Gastrocnemius medialis (tissue), 4 donors: Measurements from ENCODE around the gene HEBP2. TPM values are rescaled to one million over a fixed set of nuclear protein-coding genes. Genes with fewer than 3 reads are reported as not detected.
"Not testable (repeated sequence)": the region's sequence is repeated elsewhere in the genome, so short reads cannot be mapped to it uniquely, and the experiment has no call there.

Source experiments
- ATAC-seq, 2 donors: fragments of 150-250 bp; one replicate each; pipeline ENCODE4 v1.9.1; 2016
- DNase-seq, 2 donors: peaks; one replicate each; pipeline ENCODE4 v3.0.0-alpha.2; 2019
- H3K27ac ChIP-seq, 4 donors: fragments of 200-600 bp; sonication (generic); 1 replicate in 1 of 4; 2 replicates in 3 of 4; pipeline ENCODE4 v1.5.1; 2016 to 2018; ENCODE audit warnings: mild to moderate bottlenecking in 2 of 4, moderate library complexity in 1 of 4
- H3K27me3 ChIP-seq, 3 donors: fragments of 200-600 bp; sonication (generic) in 2 of 3; 1 replicate in 1 of 3; 2 replicates in 2 of 3; pipeline versions ENCODE4 v1.5.1 to v1.6.0; 2016 to 2019; ENCODE audit warnings: mild to moderate bottlenecking in 1 of 3, moderate library complexity in 1 of 3
- H3K36me3 ChIP-seq, 2 donors: fragments of 200-600 bp; sonication (generic) in 1 of 2; one replicate each; pipeline ENCODE4 v1.5.1; 2017 to 2018
- H3K4me1 ChIP-seq, 2 donors: fragments of 200-600 bp; sonication (generic) in 1 of 2; one replicate each; pipeline ENCODE4 v1.5.1; 2016 to 2017; ENCODE audit warnings: mild to moderate bottlenecking in 2 of 2
- H3K4me3 ChIP-seq, 4 donors: fragments of 200-600 bp; sonication (generic) in 3 of 4; 1 replicate in 1 of 4; 2 replicates in 3 of 4; pipeline ENCODE4 v1.5.1; 2016 to 2019; ENCODE audit warnings: mild to moderate bottlenecking in 2 of 4
- H3K9me3 ChIP-seq, 3 donors: fragments of 200-600 bp; sonication (generic) in 2 of 3; 1 replicate in 1 of 3; 2 replicates in 2 of 3; pipeline ENCODE4 v1.5.1; 2016 to 2019
- POLR2A ChIP-seq, 2 donors: fragments of 450-650 bp; IDR thresholded peaks; one replicate each; pipeline ENCODE4 v1.6.1; 2017; ENCODE audit warnings: antibody characterized with exemption in 2 of 2, mild to moderate bottlenecking in 2 of 2, moderate library complexity in 2 of 2
- in situ Hi-C, 4 donors: fragments of 200-750 bp; cut with MboI; loops; one replicate each; pipeline versions ENCODE4 v1.15.0 to v1.8.0; 2017; ENCODE audit warnings: low sequenced_read_pairs in 4 of 4
- intact Hi-C: fragments of 100-400 bp; cut with DNase I; formaldehyde crosslinking; loops from one replicate; pipeline ENCODE4 v1.15.1; 2023; ENCODE audit warnings: low total_unique reads
- total RNA-seq, 4 donors: library from RNA; depleted of rRNA; stranded (reverse); fragments of >200 nt; gene quantifications; one replicate each; pipeline versions ENCODE4 v1.1.0 to v1.2.3, GENCODE V29; 2016
- TF ChIP-seq, protein P1 (sequence below), 5 experiments: fragments of 450-650 bp in 3 of 5; fragments of 200-600 bp in 2 of 5; sonication (generic) in 2 of 5; IDR thresholded peaks in 4 of 5; conservative IDR thresholded peaks in 1 of 5; 1 replicate in 4 of 5; 2 replicates in 1 of 5; pipeline ENCODE4 v1.5.1; 2016 to 2019; ENCODE audit warnings: antibody characterized with exemption in 5 of 5, mild to moderate bottlenecking in 3 of 5, moderate library complexity in 3 of 5

The HEBP2 gene
- total RNA-seq, 4 donors from 2014 or later: 60.3 to 81.5 (median 74.8) TPM

DNA sequence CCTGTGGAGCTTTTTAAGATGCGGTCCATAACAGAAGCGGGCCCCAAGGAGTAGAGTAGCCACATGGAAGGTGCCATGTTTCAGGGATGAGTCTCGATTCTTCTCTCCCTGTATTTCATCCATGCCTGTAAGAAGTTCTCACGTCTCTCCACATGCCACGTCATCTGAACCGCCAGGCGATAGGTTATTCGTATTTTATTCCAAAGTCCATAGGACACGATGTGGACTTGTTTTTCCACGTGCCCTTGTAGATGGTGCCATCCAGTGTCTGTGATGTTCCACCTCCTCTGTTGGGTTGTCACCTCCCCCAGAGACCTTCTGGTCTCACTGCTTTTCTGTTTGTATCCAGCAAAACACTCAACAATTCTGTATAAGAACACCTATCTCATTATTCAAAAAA lies 17.6 kb downstream of the HEBP2 start:
- H3K36me3 ChIP-seq: peaks cover 0 to 10% of the 10 kb centered on the region in 2 donors
- intact Hi-C loops: loop anchor here (10.0 kb wide), 1 partner anchor 93 kb away; no protein-coding TSS in a partner anchor

DNA sequence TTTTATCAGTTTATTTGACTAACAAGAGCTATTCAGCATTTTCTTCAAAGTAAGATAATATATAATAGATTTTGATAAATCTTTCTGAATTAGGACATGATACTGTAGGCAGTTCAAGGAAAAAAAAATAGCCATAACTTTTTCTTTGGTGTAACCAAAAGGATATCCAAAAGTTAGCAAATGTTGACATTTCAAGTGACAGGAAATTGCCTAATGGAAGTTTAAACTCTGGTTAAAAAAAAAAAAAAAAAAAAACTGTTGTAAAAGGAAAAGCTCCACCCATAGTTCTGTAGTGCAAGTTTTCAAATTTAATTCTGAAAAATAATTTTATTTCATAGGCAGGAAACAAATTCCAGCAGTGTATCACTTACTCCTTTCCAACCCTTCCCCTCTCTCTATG lies 18.8 kb downstream of the HEBP2 start:
- no peak for TF ChIP-seq POLR2A (IDR thresholded peaks at IDR 0.05)
- TF ChIP-seq, protein P1, sequence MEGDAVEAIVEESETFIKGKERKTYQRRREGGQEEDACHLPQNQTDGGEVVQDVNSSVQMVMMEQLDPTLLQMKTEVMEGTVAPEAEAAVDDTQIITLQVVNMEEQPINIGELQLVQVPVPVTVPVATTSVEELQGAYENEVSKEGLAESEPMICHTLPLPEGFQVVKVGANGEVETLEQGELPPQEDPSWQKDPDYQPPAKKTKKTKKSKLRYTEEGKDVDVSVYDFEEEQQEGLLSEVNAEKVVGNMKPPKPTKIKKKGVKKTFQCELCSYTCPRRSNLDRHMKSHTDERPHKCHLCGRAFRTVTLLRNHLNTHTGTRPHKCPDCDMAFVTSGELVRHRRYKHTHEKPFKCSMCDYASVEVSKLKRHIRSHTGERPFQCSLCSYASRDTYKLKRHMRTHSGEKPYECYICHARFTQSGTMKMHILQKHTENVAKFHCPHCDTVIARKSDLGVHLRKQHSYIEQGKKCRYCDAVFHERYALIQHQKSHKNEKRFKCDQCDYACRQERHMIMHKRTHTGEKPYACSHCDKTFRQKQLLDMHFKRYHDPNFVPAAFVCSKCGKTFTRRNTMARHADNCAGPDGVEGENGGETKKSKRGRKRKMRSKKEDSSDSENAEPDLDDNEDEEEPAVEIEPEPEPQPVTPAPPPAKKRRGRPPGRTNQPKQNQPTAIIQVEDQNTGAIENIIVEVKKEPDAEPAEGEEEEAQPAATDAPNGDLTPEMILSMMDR (IDR thresholded peaks at IDR 0.05 in 4 of 5, conservative IDR thresholded peaks at IDR 0.05 in 1 of 5): no peak
- H3K27ac ChIP-seq: no peak overlapping the region
- H3K27me3 ChIP-seq: no peaks in the 10 kb centered on the region
- H3K4me3 ChIP-seq: no peak overlapping the region
- intact Hi-C loops: loop anchor here (10.0 kb wide), 1 partner anchor 92 kb away; no protein-coding TSS in a partner anchor
- no peak for ATAC-seq
- in situ Hi-C loops: loop anchor here in 1 of 4 donors (25.0 kb wide), 1 partner anchor 339 kb away; the partner anchor contains the start of gene CCDC28A
- no peaks in the 10 kb centered on the region for H3K9me3 ChIP-seq
- H3K36me3 ChIP-seq: peaks cover 0 to 4% of the 10 kb centered on the region in 2 donors
- no peaks in the 10 kb centered on the region for H3K4me1 ChIP-seq
- no peak for DNase-seq

More for the DNA sequence above, 17.6 kb downstream of the HEBP2 start:
- no peak for TF ChIP-seq POLR2A (IDR thresholded peaks at IDR 0.05)
- TF ChIP-seq, protein P1 (IDR thresholded peaks at IDR 0.05 in 4 of 5, conservative IDR thresholded peaks at IDR 0.05 in 1 of 5): no peak
- Histone ChIP-seq H3K9me3 (no peaks in the 10 kb centered on the region), H3K27me3 (no peaks in the 10 kb centered on the region), H3K4me3 (no peak overlapping the region), H3K4me1 (no peaks in the 10 kb centered on the region), H3K27ac (no peak overlapping the region)
- in situ Hi-C loops: loop anchor here in 1 of 4 donors (25.0 kb wide), 1 partner anchor 341 kb away; the partner anchor contains the start of gene CCDC28A
- ATAC-seq: no peak
- no peak for DNase-seq

DNA sequence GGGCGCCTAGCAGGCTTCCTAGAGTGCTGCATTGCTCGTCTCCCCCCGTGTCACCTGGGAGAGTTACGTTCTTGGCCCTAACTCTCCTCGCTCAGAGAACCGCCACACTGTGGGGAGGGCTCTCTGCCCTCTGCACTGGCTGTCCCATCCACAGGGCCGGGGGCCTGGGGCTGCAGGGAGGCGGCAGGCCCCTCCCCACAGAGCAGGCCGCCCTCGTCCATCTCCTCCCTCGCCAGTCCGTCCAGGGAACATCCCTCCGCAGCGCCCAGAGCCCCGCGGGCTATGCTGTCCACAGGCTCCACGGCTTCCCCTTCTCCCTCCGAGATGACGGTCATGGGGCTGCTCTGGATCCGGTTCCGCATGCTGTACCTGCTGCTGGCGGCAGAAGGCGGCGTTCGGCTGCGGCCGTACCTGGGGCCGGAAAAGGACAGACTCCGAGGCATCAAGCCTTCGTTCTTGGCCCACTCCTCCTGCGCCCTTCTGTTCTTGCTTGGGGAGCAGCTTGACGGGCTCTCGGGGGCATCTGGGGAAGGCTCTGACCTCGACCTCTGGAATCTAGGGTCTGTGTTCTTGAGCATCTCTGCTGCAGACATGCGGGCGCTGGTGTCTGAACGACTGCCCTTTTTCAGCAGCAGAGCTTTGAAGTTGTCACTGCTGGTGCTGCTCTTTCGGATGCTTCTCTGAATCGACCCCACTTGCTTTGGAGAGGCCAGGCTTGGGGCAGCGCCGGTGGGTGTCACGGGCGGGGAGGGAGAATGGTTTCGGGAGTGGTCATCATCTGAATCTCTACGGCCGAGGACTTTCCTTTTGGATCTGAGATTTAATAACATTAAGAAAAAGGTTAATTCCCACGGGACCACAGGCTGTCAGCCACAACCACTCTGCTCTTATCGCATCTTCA lies 20.2 kb downstream of the HEBP2 start:
- intact Hi-C loops: loop anchor here (10.0 kb wide), 1 partner anchor 91 kb away; no protein-coding TSS in a partner anchor
- peaks cover 0 to 4% of the 10 kb centered on the region in 2 donors for H3K4me1 ChIP-seq
- H3K27me3 ChIP-seq: no peaks in the 10 kb centered on the region
- H3K36me3 ChIP-seq: no peaks in the 10 kb centered on the region
- H3K4me3 ChIP-seq: no peak overlapping the region
- no peak for TF ChIP-seq POLR2A (IDR thresholded peaks at IDR 0.05)
- TF ChIP-seq, protein P1 (IDR thresholded peaks at IDR 0.05 in 4 of 5, conservative IDR thresholded peaks at IDR 0.05 in 1 of 5): no peak
- no peak for ATAC-seq
- DNase-seq: no peak
- in situ Hi-C loops: loop anchor here in 1 of 4 donors (25.0 kb wide), 1 partner anchor 338 kb away; the partner anchor contains the start of gene CCDC28A
- no peak overlapping the region for H3K27ac ChIP-seq
- H3K9me3 ChIP-seq: no peaks in the 10 kb centered on the region

DNA sequence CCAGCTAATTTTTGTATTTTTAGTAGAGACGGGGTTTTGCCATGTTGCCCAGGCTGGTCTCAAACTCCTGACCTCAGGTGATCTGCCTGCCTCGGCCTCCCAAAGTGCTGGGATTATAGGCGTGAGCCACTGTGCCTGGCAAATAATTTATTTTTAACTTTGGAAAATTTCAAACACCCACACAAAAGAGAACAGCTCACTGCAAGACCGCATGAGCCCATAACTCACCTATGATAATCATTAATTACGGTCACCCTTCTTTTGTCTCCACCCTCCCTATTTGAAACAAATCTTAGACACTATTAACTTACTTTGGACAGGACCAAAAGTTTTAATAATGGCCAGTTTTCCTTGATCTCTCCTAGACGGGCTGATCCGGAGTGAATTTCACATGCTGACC lies 21.2 kb downstream of the HEBP2 start:
- not testable (repeated sequence) for H3K4me1 ChIP-seq, DNase-seq, ATAC-seq, H3K4me3 ChIP-seq, H3K27me3 ChIP-seq, H3K9me3 ChIP-seq, H3K36me3 ChIP-seq, H3K27ac ChIP-seq
- in situ Hi-C loops (loop anchor here in 1 of 4 donors (25.0 kb wide), 1 partner anchor 337 kb away; the partner anchor contains the start of gene CCDC28A), intact Hi-C loops (loop anchor here (10.0 kb wide), 1 partner anchor 90 kb away; no protein-coding TSS in a partner anchor)
